MM.1S (cell line): ENCODE results near the gene HOXC13.

Source experiments
- DNase-seq: peaks from one replicate; pipeline ENCODE4 v3.0.0-alpha.2; 2015
- H2AFZ ChIP-seq: fragments of 300-600 bp; sonication (generic); 2 replicates; pipeline ENCODE4 v1.6.0; 2016; ENCODE audit warnings: antibody characterized with exemption, low read length
- H3F3A ChIP-seq: fragments of 300-600 bp; sonication (generic); 2 replicates; pipeline ENCODE4 v1.6.1; 2016; ENCODE audit warnings: mild to moderate bottlenecking, antibody characterized with exemption, low read length, moderate library complexity, mixed read lengths; ENCODE audit not compliant: insufficient read depth
- H3K27ac ChIP-seq: fragments of 300-600 bp; sonication (generic); 2 replicates; pipeline ENCODE4 v1.5.1; 2016; ENCODE audit warnings: mild to moderate bottlenecking, low read length
- H3K27me3 ChIP-seq: fragments of 300-600 bp; sonication (generic); replicated peaks from 2 replicates; pipeline ENCODE4 v1.6.0; 2016; ENCODE audit warnings: low read length; ENCODE audit not compliant: insufficient read depth
- H3K36me3 ChIP-seq: fragments of 300-600 bp; sonication (generic); replicated peaks from 2 replicates; pipeline ENCODE4 v1.6.1; 2016; ENCODE audit warnings: mild to moderate bottlenecking, low read length, mixed read lengths; ENCODE audit not compliant: insufficient read depth
- H3K4me1 ChIP-seq: fragments of 300-600 bp; sonication (generic); 2 replicates; pipeline ENCODE4 v1.6.1; 2016; ENCODE audit warnings: low read length, mixed read lengths
- H3K4me2 ChIP-seq: fragments of 300-600 bp; sonication (generic); 2 replicates; pipeline ENCODE4 v1.6.0; 2016; ENCODE audit warnings: low read depth, low read length
- H3K4me3 ChIP-seq: fragments of 300-600 bp; sonication (generic); 2 replicates; pipeline ENCODE4 v1.5.1; 2016; ENCODE audit warnings: low read length, mixed read lengths
- H3K79me2 ChIP-seq: fragments of 300-600 bp; sonication (generic); 2 replicates; pipeline ENCODE4 v1.6.1; 2016; ENCODE audit warnings: mixed run types, low read length, mixed read lengths
- H3K9ac ChIP-seq: fragments of 300-600 bp; sonication (generic); 2 replicates; pipeline ENCODE4 v1.6.1; 2016; ENCODE audit warnings: low read length, mixed read lengths
- H3K9me2 ChIP-seq: fragments of 300-600 bp; sonication (generic); replicated peaks from 2 replicates; pipeline ENCODE4 v1.6.1; 2016; ENCODE audit warnings: mild to moderate bottlenecking, low read length, mixed read lengths; ENCODE audit not compliant: insufficient read depth
- H3K9me3 ChIP-seq: fragments of 300-600 bp; sonication (generic); replicated peaks from 2 replicates; pipeline ENCODE4 v1.6.1; 2016; ENCODE audit warnings: mild to moderate bottlenecking, low read length, mixed read lengths; ENCODE audit not compliant: insufficient read depth
- H4K20me1 ChIP-seq: fragments of 300-600 bp; sonication (generic); 2 replicates; pipeline ENCODE4 v1.6.1; 2016; ENCODE audit warnings: mild to moderate bottlenecking, low read length, moderate library complexity, mixed read lengths; ENCODE audit not compliant: insufficient read depth
- CTCF ChIP-seq: fragments of 300-600 bp; sonication (generic); IDR thresholded peaks from 2 replicates; pipeline ENCODE4 v1.5.1; 2016; ENCODE audit warnings: antibody characterized with exemption, low read length, mixed read lengths
- EZH2 ChIP-seq: fragments of 300-600 bp; sonication (generic); optimal IDR thresholded peaks from 2 replicates; pipeline ENCODE3; 2017; ENCODE audit warnings: low read depth, mild to moderate bottlenecking, antibody characterized with exemption, low read length, mixed read lengths
- EZH2phosphoT487 ChIP-seq: fragments of 300-600 bp; sonication (generic); IDR thresholded peaks from 2 replicates; pipeline ENCODE4 v1.6.1; 2018; ENCODE audit warnings: antibody characterized with exemption, low read length

HOXC13 gene

GRCh38 chr12:53971129-53971528 lies 32.5 kb downstream of the HOXC13 start:
- H3F3A ChIP-seq = peaks cover 4% of the 10 kb centered on the region; the same call in 1 of the 2 replicates
- no peak overlapping the region for H3K4me2 ChIP-seq
- H3K9ac ChIP-seq = no peak overlapping the region
- H3K9me2 ChIP-seq = no peaks in the 10 kb centered on the region
- DNase-seq = no peak
- H3K4me3 ChIP-seq = no peak overlapping the region
- H3K4me1 ChIP-seq = no peaks in the 10 kb centered on the region
- no peaks in the 10 kb centered on the region for H3K9me3 ChIP-seq
- no peaks in the 10 kb centered on the region for H3K36me3 ChIP-seq
- no peak overlapping the region for H2AFZ ChIP-seq
- no peaks in the 10 kb centered on the region; the same call in 1 of the 2 replicates for H4K20me1 ChIP-seq
- H3K27ac ChIP-seq = no peak overlapping the region
- TF ChIP-seq EZH2phosphoT487 = no peak
- no peak for TF ChIP-seq EZH2
- no peak for TF ChIP-seq CTCF
- H3K27me3 ChIP-seq = peaks cover 97% of the 10 kb centered on the region
- H3K79me2 ChIP-seq = no peaks in the 10 kb centered on the region

GRCh38 chr12:53971686-53972085 lies 33.1 kb downstream of the HOXC13 start:
- no peaks in the 10 kb centered on the region; the same call in 1 of the 2 replicates for H4K20me1 ChIP-seq
- DNase-seq = no peak
- H3K36me3 ChIP-seq = no peaks in the 10 kb centered on the region
- H3F3A ChIP-seq = peaks cover 4% of the 10 kb centered on the region; the same call in 1 of the 2 replicates
- no peak overlapping the region for H3K4me3 ChIP-seq
- TF ChIP-seq CTCF (no peak), EZH2 (no peak), EZH2phosphoT487 (no peak)
- no peaks in the 10 kb centered on the region for H3K9me3 ChIP-seq
- no peaks in the 10 kb centered on the region for H3K79me2 ChIP-seq
- no peaks in the 10 kb centered on the region for H3K4me1 ChIP-seq
- H3K27me3 ChIP-seq = peaks cover 97% of the 10 kb centered on the region
- no peaks in the 10 kb centered on the region for H3K9me2 ChIP-seq
- no peak overlapping the region for H2AFZ ChIP-seq
- no peak overlapping the region for H3K4me2 ChIP-seq
- H3K9ac ChIP-seq = no peak overlapping the region
- H3K27ac ChIP-seq = no peak overlapping the region

GRCh38 chr12:53972152-53972702 lies 33.6 kb downstream of the HOXC13 start:
- no peak overlapping the region for H3K27ac ChIP-seq
- peaks cover 4% of the 10 kb centered on the region; the same call in 1 of the 2 replicates for H3F3A ChIP-seq
- TF ChIP-seq EZH2 (no peak), EZH2phosphoT487 (no peak), CTCF (no peak)
- no peaks in the 10 kb centered on the region for H3K79me2 ChIP-seq
- H3K4me1 ChIP-seq = no peaks in the 10 kb centered on the region
- H3K36me3 ChIP-seq = no peaks in the 10 kb centered on the region
- H3K9ac ChIP-seq = no peak overlapping the region
- peaks cover 97% of the 10 kb centered on the region for H3K27me3 ChIP-seq
- H3K4me2 ChIP-seq = no peak overlapping the region
- no peak for DNase-seq
- H3K4me3 ChIP-seq = no peak overlapping the region
- no peaks in the 10 kb centered on the region; the same call in 1 of the 2 replicates for H4K20me1 ChIP-seq
- no peaks in the 10 kb centered on the region for H3K9me2 ChIP-seq
- no peaks in the 10 kb centered on the region for H3K9me3 ChIP-seq
- H2AFZ ChIP-seq = no peak overlapping the region
